ENCODE results near the gene AURKB. TPM values are rescaled to one million over a fixed set of nuclear protein-coding genes. Genes with fewer than 3 reads are reported as not detected.

AURKB gene
- total and polyA plus RNA-seq, 2 donors (not counting 1 experiment from before 2014, with no cell fraction given) = 1.1 to 5.3 TPM

DNA sequence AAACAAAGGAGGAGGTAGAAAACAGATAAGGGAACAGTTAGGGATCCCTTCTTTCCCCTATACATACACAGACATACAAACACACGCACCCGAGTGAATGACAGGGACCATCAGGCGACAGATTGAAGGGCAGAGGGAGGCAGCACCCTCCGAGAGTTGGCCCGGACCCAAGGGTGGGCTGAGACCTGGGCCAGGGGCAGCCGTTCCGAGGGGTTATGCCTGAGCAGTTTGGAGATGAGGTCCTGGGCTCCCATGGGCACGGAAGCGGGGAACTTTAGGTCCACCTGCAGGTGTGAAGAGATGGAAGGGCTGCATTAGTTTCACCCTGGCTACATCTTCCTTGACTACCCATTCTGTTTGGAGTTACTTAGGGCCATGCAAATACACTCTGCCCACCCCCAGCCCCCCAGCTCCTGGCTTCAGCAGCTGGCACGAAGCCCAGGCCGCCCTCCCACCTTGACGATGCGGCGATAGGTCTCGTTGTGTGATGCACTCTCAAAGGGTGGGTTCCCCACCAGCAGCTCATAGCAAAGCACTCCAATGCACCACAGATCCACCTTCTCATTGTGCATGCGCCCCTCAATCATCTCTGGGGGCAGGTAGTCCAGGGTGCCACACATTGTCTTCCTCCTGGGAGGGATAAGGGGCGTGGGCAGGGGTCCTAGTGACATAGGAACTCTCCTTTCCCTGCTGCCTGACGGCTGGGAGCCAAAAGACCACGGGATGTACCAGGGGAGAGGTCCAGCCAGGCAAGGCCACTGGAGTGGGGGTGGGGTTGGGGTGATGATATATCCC, 5.4 kb downstream of the AURKB start:
- Histone ChIP-seq H3K9ac (ENCODE audit: low read length) (no peak overlapping the region), H3K4me2 (replicated peaks; ENCODE audit: low read depth, low read length, poor library complexity, severe bottlenecking) (no peak overlapping the region), H2AFZ (ENCODE audit: insufficient read depth, low read depth, low read length, poor library complexity, severe bottlenecking) (no peak overlapping the region), H3K36me3 (replicated peaks in 1 of 2; ENCODE audit: control extremely low read depth in 1 of 2, control insufficient read depth in 1 of 2, extremely low read depth in 1 of 2, insufficient read depth in 2 of 2, low read length in 1 of 2) (no peaks in the 10 kb centered on the region), H3K27ac (ENCODE audit: low read length in 2 of 2) (no peak overlapping the region), H3K79me2 (ENCODE audit: control insufficient read depth, insufficient read depth, low read length) (peaks cover 2% of the 10 kb centered on the region), H3K4me1 (ENCODE audit: control insufficient read depth in 2 of 2, insufficient read depth in 2 of 2, low read length in 2 of 2) (peaks cover 2 to 16% of the 10 kb centered on the region in 2 donors), H3K9me3 (ENCODE audit: control extremely low read depth in 1 of 3, control insufficient read depth in 2 of 3, insufficient read depth in 1 of 3, low read length in 2 of 3) (no peaks in the 10 kb centered on the region), H3K4me3 (ENCODE audit: control extremely low read depth in 1 of 5, extremely low read depth in 1 of 5, insufficient read depth in 1 of 5, low read depth in 2 of 5, low read length in 4 of 5) (no peak overlapping the region), H4K20me1 (ENCODE audit: control insufficient read depth, insufficient read depth, low read length, poor library complexity, severe bottlenecking) (no peaks in the 10 kb centered on the region), H3K27me3 (replicated peaks in 1 of 4; ENCODE audit: control extremely low read depth in 1 of 4, control insufficient read depth in 3 of 4, insufficient read depth in 4 of 4, low read length in 3 of 4) (no peaks in the 10 kb centered on the region)
- DNase-seq (no peak), ATAC-seq (ENCODE audit: low read depth) (no peak)
- TF ChIP-seq EZH2 (IDR thresholded peaks at IDR 0.05; ENCODE audit: borderline replicate concordance, insufficient read depth, low read depth, low read length, poor library complexity, severe bottlenecking) = no peak
- TF ChIP-seq, protein P1, sequence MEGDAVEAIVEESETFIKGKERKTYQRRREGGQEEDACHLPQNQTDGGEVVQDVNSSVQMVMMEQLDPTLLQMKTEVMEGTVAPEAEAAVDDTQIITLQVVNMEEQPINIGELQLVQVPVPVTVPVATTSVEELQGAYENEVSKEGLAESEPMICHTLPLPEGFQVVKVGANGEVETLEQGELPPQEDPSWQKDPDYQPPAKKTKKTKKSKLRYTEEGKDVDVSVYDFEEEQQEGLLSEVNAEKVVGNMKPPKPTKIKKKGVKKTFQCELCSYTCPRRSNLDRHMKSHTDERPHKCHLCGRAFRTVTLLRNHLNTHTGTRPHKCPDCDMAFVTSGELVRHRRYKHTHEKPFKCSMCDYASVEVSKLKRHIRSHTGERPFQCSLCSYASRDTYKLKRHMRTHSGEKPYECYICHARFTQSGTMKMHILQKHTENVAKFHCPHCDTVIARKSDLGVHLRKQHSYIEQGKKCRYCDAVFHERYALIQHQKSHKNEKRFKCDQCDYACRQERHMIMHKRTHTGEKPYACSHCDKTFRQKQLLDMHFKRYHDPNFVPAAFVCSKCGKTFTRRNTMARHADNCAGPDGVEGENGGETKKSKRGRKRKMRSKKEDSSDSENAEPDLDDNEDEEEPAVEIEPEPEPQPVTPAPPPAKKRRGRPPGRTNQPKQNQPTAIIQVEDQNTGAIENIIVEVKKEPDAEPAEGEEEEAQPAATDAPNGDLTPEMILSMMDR (IDR thresholded peaks at IDR 0.05) = no peak
- Mint-ChIP-seq H3K4me3 (no peak overlapping the region), H3K4me1 (peaks cover 7% of the 10 kb centered on the region), H3K27ac (no peak overlapping the region), H3K27me3 (no peaks in the 10 kb centered on the region), H3K9me3 (ENCODE audit: insufficient read depth) (no peaks in the 10 kb centered on the region)
- intact Hi-C loops (cut with micrococcal nuclease) = no loop called here
- ChIA-PET POLR2A (interaction anchor here (1.0 kb wide), 1 partner anchor 14 kb away, joined by 3 read pairs; no protein-coding TSS in a partner anchor), CTCF (interaction anchor here (1.2 kb wide), 1 partner anchor 13 kb away, joined by 3 read pairs; no protein-coding TSS in a partner anchor)
- 99% methylated on average over 15 of the region's 19 CpGs for WGBS (ENCODE audit: insufficient coverage)

Data from B cell (primary cell).